Ramos (cell line): ENCODE results near the gene LGR6.
"Not testable (repeated sequence)": the region's sequence is repeated elsewhere in the genome, so short reads cannot be mapped to it uniquely, and the experiment has no call there.

Experiments
- in situ Hi-C: fragments of 300-500 bp; cut with MboI; formaldehyde crosslinking; loops from one replicate; pipeline ENCODE4 v1.14.3; 2022; ENCODE audit warnings: low sequenced_read_pairs; ENCODE audit not compliant: unreplicated experiment

Gene LGR6

DNA sequence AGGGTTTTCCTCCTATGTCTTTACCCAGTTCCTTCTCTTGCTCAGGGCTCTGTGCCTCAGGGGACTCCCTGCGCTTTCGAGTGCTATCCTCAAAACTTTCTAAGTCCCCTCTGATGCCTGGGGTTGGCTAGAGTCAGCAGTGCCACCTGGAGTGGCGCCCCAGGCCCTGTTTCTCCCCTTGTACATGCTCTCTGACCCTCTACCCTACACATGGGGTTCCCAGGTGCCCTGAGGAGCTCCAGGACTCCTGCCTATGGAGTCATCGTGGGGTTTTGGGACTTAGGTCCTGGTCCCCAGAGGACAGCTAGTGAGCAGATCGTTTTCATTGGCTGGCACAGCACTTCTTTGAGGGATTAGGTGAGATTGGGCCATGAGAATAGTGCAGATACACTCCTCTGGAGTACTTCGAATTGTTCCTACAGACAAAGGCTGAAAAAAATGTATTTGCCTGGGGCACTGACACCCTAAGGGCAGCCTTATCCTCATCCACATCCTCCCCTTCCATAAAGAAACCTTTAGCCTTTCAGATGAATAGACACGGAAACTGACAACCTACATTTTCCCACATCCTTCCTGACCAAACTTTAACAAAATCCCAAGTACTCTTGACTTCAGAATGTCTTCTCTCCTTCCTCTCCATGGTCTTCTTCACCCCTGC lies 41.5 kb downstream of the LGR6 start:
- in situ Hi-C loops, result no loop called here

DNA sequence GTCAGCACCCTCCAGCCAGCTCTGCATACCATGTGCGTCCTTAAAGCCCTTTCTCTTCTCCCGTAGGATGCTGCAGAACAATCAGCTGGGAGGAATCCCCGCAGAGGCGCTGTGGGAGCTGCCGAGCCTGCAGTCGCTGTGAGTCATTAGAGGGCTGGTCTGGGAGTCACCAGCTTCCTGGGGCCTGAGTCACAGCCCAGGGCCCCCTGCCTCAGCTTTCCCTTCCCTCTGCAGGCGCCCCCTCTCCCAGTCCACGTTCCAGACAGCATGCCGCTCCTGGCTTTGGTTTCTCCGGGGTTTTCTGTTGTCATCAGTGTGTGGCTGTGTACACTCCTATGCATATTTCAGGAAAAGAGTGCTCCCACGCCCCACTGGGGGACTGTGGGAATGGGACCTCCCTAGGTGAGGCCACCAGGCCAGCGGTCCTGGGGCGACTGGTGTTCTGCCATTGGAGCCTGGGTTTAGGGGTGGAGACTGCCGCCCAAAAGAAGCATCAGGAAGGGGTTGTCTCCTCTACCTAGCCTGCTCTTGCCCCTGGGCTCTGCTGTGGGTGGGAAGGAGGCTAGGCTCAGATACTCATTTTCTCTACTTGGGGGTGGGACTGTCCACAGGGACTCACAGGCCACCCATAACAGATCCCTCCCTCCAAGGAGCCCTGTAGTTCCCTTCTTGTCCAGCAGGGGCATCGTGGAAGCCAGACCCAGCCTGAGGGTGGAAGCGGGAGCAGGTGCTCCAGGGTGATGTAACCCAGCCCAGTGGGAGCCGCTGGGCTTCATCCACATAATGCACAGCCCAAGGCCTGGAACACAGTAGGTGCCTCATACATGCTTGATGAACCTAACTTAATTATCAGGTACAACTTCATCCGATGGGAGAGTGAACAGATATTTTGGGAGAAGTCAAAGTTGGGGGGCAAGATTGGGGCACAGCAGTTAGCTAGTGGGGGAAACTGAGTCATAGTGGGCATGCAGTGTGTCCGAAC lies 42.5 kb downstream of the LGR6 start:
- in situ Hi-C loops, result no loop called here

DNA sequence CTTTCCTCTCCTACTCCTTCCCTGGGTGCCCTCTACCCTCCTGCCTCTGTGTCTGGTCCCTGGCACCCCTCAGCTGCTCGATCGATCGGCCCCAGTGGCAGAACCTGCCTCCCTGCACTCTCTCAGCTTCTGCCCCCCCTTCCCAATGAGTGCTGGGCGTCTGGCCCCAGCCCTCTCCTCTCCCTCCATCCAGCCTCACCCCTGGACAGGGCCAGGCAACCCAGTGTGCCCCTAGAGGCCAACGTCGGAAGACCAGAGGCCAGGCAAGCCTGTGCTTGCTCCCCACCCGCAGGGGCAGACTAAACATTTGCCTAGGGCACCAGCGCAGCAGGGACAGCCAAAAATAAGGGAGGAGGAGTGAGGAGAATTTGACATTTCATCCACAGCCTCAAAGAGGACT lies 43.5 kb downstream of the LGR6 start:
- in situ Hi-C loops, result no loop called here

GRCh38 chr1:202238914-202239313 lies 45.3 kb downstream of the LGR6 start:
- in situ Hi-C loops, result no loop called here

DNA sequence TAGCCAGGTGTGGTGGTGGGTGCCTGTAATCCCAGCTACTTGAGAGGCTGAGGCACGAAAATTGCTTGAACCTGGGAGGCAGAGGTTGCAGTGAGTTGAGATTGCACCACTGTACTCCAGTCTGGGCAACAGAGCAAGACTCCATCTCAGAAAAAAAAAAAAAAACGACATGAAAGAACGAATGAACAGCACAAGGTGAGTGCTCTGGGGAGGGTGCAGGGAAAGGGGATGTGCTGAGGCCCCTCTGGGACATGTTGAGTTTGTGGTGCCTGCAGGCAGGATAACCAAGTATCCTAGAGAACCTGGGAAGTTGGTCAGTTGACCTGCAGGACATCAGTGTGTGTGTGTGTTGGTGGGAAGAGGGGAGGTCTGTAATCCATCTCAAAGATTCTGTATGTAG lies 46.6 kb downstream of the LGR6 start:
- in situ Hi-C loops, result not testable (repeated sequence)

GRCh38 chr1:202240956-202241355 lies 47.4 kb downstream of the LGR6 start:
- in situ Hi-C loops, result no loop called here

- in situ Hi-C loops, result no loop called here
Measured at GRCh38 chr1:202241376-202242079, 47.9 kb downstream of the LGR6 start.

DNA sequence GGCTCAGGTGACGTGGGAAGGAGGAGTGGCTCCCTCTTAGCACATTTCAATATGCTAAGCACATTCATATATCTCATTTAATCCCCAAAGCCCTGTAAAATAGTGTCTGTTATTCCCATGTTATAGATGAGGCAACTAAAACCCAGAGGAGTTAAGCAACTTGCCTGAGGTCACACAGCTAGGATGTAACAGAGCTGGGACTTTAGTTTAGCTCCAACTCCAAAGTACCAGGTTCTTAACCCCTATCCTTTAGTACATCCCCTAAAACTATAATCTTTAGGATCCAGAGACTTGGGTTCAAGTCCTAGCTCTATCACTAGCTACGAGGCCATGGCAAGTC lies 48.5 kb downstream of the LGR6 start:
- in situ Hi-C loops, result no loop called here

GRCh38 chr1:202243006-202243405 lies 49.4 kb downstream of the LGR6 start:
- in situ Hi-C loops, result no loop called here

DNA sequence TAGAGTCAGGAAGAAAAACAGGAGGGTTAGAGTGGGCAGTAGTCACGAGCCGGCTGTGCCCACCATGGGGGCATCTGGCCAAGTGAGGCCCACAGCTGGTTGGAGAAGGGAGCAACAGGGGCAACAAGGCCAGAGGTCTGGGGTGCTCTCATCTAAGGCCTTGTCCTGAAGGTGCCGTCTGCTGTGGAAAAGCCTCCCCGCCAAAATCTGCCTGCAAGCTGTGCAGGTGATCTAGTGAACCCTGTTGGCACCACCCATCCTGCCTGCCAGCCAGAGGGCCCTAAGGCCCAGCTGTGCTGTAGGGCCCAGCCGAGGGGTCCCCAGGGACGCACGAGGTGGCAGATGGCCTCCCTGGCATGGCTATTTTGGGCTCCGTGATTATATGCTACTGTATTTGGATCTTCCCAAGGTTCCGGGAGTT lies 51.3 kb downstream of the LGR6 start:
- in situ Hi-C loops, result no loop called here

GRCh38 chr1:202245391-202245790 lies 51.8 kb downstream of the LGR6 start:
- in situ Hi-C loops, result no loop called here

DNA sequence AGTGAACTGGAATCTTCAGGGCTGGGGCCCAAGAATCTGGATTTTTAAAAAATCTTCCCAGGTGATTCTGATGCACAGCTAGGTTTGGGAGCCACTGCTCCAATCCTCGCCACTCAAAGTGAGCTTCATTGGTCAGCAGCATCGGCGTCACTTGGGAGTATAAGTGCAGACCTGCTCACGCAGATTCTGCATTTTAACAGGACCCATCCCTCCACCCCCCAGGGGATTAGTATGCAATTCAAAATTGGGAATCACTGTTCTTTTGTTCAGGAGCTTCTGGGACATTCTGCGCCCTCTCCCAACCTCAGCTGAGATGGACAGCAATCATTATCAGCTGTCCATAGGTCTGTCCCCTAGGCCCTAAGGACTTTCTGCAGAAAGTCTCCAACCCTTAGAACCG lies 53.5 kb downstream of the LGR6 start:
- in situ Hi-C loops, result no loop called here

- in situ Hi-C loops, result no loop called here
Measured at GRCh38 chr1:202247837-202248795, 54.5 kb downstream of the LGR6 start.

- in situ Hi-C loops, result no loop called here
Measured at GRCh38 chr1:202248861-202249260, 55.3 kb downstream of the LGR6 start.

DNA sequence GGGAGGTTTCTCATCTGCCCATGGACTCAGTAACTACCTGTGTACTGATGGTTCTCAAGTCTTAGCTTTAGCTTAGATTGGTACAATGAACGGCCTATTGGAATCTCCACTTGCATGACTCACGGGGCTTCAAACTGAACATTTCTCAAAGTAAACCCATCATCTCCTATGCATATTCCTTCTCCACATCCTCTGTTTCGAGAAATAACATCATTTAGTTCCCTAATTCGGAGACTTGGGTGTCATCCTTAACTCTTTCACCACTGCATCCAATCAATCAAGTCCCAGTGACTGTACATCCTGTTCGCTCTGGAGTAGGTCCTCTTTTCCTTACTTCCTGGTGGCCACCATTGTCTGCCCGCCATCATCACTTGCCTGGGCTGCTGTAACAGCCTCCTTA lies 55.8 kb downstream of the LGR6 start:
- in situ Hi-C loops, result no loop called here

DNA sequence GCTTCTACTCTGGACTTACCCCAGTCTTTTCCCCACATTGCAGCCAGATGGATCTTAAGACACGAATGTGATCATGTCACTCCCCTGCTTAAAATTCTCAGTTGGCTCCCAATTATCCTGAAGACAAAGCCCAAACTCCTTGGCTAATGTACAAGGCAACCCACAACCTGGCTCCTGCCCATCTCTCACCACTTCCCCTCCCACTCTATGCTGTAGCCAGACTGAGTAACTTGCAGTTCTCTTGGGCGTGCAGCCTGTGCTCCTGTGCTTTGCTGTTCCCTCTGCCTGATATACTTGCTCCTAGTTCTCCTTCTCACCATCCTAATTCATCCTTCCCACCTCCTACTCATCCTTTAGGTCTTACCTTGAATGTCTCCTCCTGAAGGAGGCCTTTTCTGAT lies 56.2 kb downstream of the LGR6 start:
- in situ Hi-C loops, result no loop called here

- in situ Hi-C loops, result no loop called here
Measured at GRCh38 chr1:202250982-202251381, 57.4 kb downstream of the LGR6 start.

DNA sequence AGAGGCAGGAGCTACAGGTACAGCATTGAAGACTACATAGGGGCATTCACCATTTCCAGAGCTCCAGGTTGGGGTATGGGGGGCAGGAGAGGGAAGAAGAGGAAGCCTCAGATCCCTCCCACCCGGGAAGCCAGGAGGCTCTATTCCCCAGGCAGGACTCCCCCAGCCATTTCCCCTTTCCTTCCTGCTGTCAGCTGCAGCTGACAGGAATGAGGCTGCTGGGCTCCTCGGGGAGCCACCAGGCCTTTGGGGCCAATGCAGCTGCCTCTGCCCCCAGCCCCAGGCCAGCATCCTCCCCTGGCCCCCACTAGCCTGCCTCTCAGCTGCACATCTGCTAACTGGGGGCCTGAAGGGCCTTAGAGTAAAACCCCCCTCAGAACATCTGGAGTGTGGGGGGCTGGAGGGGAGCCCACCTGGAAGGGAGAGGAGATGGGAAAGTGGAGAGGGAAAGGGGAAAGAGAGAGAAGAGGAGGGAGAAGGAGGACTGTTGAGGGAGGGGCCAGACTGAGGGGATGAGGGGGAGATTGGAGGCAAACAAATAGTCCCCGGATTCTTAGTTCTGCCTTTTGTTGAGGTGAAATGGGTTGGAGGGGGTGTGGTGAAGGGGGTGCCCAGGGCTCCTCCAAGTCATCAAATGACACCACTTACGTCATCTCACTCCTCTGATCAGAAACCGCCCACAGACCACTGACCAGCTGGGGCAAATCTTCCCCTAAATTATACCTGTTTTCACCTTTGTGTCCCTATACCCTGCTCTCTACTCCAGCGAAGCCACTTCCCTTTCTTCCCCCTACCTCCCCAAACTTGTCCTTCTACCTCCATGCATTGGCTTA lies 58.0 kb downstream of the LGR6 start:
- in situ Hi-C loops, result no loop called here

DNA sequence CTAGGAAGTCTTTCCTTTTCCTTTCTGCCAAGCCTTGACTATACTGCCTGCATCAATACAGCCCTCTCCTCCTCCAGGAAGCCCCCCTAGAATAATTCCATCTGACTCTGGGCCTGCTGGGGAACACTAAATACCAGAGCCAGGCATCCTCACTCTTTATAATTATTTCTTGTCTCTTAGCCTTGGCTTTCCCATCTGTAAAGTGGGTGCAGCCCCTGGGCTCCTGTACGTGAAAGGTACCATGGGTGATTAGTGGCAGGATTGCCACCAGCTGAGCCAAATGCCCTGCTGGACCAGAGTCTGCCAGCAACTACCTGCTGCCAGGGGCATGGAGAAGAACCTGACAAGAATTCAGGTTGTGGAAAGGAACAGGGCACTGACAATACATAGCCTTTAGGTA lies 58.7 kb downstream of the LGR6 start:
- in situ Hi-C loops, result no loop called here
